ENCODE results near the gene DIMT1. TPM values are rescaled to one million over a fixed set of nuclear protein-coding genes. Genes with fewer than 3 reads are reported as not detected.
A peak's percentile ranks its signal among the peaks of the same experiment; 100 is the strongest.

The DIMT1 gene
- total RNA-seq, 1 donor from 2014 or later: 53.2 TPM

GRCh38 chr5:62371409-62371808 lies 32.3 kb downstream of the DIMT1 start:
- DNase-seq (ENCODE audit: low spot score): no peak

GRCh38 chr5:62369039-62369438 lies 34.7 kb downstream of the DIMT1 start:
- no peak for DNase-seq (ENCODE audit: low spot score)

- no peak for DNase-seq (ENCODE audit: low spot score)
Observed at GRCh38 chr5:62362701-62363100, 41.0 kb downstream of the DIMT1 start.

- DNase-seq (ENCODE audit: low spot score): peak; percentile 38
Observed at GRCh38 chr5:62354028-62354874, 49.5 kb downstream of the DIMT1 start.

DNA sequence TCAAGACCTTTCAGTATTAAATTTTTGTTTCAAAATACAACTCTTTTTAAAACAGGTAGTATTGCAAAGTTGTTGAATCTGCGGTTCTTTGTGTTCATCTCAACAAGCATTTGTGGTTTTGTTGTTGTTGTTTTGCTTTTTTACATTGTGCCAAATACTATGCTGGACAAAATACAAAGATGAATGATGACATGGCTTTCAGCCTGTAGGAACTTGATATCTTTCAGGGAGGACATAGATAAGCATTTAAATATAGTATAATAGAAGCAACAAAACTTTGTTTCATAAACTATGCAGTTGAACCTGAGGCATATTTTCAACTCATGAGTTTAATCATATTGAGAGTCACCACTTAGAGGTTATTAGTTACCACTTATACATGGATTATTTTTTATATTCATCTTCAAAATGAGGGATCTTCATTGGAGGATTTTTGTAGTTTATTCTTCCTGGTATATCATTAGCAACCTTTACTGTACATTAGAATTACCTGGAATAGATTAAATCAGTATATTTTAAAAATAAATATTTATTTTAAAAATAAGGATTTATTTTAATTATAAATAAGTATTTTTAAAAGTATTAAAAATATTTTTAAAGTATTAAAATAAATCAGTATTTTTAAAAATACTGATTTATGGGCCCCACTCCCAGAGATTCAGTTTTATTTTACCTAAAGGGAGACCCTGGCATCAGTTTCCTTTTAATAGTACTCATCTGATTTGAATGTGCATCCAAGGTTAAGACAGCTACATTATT lies 54.8 kb downstream of the DIMT1 start:
- no peak for DNase-seq (ENCODE audit: low spot score)

DNA sequence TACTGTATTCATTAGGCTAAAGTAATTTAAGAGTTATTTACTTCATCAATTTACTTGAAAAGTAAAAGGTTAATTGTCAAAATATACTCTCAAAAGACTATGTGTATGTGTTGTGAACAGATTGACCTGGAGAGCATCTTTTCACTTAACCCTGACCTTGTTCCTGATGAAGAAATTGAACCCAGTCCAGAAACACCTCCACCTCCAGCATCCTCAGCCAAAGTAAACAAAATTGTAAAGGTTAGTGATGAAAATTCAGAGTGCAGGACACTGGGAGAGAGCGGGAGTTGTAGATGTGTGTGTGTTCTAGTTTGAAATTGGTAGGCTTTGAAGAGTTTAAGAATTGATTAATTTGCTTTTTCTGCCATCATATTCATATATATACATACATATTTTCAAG lies 55.8 kb downstream of the DIMT1 start:
- no peak for DNase-seq (ENCODE audit: low spot score)

- DNase-seq (ENCODE audit: low spot score): no peak
Observed at GRCh38 chr5:62346748-62347147, 57.0 kb downstream of the DIMT1 start.

DNA sequence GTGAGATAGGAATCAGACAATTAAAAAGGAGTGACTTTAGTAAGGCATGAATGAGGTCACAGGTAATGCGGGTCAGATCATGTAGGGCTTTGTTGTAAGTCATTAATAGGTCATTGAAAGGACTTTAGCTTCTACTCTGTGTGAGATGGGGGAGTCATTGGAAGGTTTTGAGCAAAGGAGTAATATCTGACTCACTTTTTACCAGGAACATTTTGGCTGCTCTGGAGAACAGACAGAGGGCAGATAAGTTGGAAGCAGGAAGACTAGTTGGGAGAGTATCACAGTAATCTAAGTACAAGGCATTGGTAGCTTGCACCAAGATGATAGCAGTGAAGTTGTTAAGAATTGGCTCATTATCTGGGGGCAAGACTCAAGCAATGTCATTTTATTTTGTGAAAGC lies 60.3 kb downstream of the DIMT1 start:
- DNase-seq (ENCODE audit: low spot score): no peak

DNA sequence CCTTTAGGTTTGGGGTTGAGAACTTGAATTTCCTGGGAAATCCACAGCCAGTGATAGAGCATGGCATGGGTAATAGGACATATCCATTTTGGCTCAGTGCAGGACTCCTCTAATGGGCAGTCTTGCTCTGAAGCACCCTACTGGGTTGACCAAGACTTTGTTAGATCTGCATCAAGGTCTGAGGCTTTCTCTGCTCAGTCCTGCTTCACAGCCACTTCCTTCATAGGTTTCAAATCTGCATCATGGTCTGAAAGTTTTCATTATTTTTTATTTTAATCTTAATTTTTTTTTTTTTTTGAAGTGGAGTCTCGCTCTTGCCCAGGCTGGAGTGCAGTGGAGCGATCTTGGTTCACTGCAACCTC lies 61.2 kb downstream of the DIMT1 start:
- no peak for DNase-seq (ENCODE audit: low spot score)

DNA sequence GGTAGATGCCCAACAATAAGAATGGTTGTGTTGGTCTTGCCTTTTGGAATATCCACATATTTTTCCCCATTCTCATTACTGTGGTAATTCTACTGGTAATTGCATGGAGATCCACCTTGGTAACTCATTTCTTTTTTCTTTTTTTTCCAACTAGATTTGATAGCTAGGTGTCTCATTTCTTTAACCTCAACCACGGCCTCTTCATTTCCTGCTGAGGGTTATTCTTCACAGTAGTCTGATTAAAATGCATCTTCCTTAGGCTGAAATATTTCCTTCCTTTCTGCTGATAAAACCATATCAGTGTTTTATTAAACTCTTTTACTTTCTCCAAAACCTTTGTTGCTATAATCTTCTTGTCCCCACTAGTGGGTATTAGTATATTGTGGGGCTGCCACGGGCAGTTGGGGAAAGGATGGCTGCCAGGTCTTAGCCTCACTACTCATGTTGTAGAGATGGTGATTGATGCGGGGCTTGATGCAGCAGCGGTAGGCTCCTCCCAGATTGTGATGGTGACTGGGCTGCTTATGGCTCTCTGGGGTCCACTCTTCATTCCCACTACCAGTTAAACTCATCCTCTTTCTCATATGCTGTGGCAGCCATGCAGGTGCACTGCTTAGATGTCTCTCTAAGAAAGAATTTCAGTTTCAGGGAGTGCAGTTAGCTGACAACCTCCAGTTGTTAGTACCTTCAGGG lies 61.8 kb downstream of the DIMT1 start:
- DNase-seq (ENCODE audit: low spot score): no peak

DNA sequence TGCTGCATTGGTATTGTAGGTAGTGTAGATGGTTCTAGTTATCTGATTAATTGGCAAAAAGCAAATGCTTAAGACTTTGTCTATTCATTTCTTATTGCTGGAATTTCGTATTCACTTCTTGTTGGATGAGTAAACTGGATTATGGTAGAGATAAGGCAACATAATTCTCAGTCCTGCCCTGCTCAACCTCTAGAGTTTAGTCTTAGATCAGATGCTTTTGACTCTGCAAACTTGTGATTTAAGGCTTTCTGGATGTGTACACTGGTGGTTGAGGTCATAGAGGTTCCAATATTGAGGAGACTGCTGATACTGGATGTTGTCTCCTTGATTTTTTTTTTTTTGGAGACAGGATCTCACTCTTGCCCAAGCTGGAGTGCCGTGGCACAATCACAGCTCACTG lies 62.7 kb downstream of the DIMT1 start:
- no peak for DNase-seq (ENCODE audit: low spot score)

DNA sequence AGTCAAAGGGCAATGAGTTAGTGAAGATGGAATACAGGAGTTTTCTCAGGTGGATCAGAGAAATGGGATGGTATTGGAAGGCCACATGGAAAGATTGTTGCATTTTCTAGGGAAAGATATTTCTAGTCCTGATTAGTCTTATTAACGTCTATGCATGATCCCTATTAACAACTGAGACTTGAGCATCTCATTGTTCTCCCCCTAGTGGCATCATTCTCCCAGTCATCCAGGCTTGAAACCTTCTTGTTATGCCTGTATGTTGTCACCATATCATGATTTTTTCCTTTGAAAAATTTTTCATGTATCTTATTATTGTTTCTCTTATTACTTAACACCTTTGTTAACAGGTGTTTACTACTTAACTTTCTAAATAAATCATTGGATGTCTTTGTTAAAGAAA lies 63.3 kb downstream of the DIMT1 start:
- DNase-seq (ENCODE audit: low spot score): no peak

Other genes starting within 250 kb of the DIMT1 start
- gene KIF2A, start 97.7 kb downstream of the DIMT1 start, total RNA-seq (ENCODE audit: insufficient read depth, low replicate concordance): 75.1 TPM
- gene IPO11, start 8.9 kb upstream of the DIMT1 start, total RNA-seq (ENCODE audit: insufficient read depth, low replicate concordance): 18.3 TPM
- gene LRRC70, start 174.9 kb upstream of the DIMT1 start, total RNA-seq (ENCODE audit: insufficient read depth, low replicate concordance): 1.9 TPM